GM19452 (cell line): ENCODE results near the gene DBT.
"Not testable (repeated sequence)": the region's sequence is repeated elsewhere in the genome, so short reads cannot be mapped to it uniquely, and the experiment has no call there.

Experiments
- ATAC-seq: cut with Tn5 transposase; IDR thresholded peaks from one replicate; pipeline ENCODE4 v1.9.1; 2021; ENCODE audit not compliant: unreplicated experiment

The DBT gene

GRCh38 chr1:100249537-100250257 is at the start of gene DBT:
Gene DBT, minus strand, starts transcription at chr1:100249834. Its CDS starts 14 bp downstream, at chr1:100249820.
- peak; percentile 100 for ATAC-seq

- ATAC-seq = no peak
Observed at GRCh38 chr1:100298512-100298911, 48.9 kb upstream of the DBT start.

- not testable (repeated sequence) for ATAC-seq
Observed at GRCh38 chr1:100296997-100297396, 47.4 kb upstream of the DBT start.

DNA sequence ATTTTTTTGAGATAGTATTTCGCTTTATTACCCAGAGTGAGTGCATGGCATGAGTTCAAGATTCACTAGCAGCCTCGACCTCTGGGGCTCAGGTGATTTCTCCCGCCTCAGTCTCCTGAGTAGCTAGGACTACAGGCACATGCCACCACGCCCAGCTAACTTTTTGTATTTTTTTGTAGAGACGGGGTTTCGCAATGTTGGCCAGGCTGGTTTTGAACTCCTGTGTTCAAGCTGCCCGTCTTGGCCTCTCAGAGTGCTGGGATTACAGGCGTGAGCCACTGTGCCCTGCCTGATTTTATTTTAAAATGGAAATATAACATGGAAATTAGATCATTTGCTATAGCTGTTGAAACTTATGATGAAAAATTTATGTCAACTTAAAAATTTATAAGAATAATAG is 46.5 kb upstream of the DBT start:
- no peak for ATAC-seq

- ATAC-seq = no peak
Observed at GRCh38 chr1:100292711-100293110, 43.1 kb upstream of the DBT start.

DNA sequence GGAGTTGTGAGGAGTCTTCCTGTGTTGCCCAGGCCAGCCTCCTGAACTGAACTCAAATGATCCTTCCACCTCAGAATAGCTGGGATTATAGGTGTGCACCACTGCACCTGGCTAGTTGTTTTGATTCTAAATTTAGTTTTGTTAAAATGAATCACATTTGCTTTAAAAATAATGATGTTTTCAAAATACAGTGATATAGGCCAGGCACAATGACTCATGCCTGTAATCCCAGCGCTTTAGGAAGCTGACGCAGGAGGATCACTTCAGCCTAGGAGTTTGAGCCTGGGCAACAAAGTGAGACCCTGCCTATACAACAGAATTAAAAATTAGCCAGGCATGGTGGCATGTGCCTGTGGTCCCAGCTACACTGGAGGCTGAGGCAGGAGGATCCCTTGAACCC is 40.7 kb upstream of the DBT start:
- ATAC-seq = no peak

GRCh38 chr1:100287162-100287561 is 37.5 kb upstream of the DBT start:
- ATAC-seq = no peak

- ATAC-seq = no peak
Observed at GRCh38 chr1:100284591-100284990, 35.0 kb upstream of the DBT start.

- no peak for ATAC-seq
Observed at GRCh38 chr1:100279954-100280682, 30.5 kb upstream of the DBT start.

- no peak for ATAC-seq
Observed at GRCh38 chr1:100279358-100279923, 29.8 kb upstream of the DBT start.

GRCh38 chr1:100277866-100278265 is 28.2 kb upstream of the DBT start:
- ATAC-seq = no peak

DNA sequence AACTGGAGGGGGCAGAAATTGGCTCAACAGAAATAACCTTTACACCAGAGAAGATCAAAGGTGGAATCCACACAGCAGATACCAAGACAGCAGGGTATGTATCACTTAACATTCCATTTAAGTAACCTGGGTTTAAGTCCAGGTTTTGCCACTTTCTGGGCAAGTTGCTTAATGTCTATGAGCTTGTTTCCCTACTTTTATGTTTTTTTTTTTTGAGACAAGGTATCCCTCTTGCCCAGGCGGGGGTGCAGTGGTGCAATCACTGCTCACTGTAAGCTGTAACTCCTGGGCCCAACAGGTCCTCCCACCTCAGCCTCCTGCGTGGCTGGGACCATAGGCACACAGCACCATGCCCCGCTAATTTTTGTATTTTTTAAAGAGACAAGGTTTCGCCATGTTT is 18.6 kb upstream of the DBT start:
- no peak for ATAC-seq

DNA sequence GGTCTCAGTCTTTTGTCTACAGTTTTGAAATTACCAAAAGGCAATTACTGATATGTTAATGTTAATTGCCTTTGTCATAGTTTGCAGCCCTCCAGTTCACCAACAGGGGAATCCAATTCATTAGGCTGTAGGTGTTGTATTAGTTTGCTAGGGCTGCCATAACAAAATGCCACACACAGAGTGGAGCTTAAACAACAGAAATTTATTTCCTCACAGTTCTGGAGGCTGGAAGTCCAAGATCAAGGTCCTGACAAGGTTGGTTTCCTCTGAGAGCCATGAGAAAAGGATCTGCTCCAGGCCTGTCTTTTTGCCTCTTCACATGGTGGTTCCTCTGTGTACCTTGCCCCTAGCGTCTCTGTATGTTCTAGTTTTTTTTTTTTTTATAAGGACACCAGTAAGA is 17.6 kb upstream of the DBT start:
- ATAC-seq = no peak

DNA sequence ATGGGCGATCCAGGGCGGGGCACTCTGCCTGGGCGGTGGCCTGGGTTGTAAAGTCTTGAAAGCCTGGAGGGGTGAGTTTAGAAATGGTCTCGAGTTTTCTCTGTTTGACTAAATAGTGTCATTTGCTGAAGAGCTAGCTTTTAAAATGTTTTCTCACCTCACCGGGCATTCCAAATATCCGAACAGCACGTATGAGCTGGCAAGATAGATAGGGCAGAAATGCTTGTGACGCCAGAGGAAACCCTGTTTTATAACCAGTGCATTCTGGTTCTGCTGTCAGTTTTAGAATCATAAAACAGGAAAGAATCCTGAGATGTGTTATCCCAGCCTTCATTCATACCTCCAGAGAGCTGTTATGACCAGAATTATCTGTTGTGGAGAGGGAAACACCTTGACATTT is 17.1 kb upstream of the DBT start:
- peak; percentile 13 for ATAC-seq

DNA sequence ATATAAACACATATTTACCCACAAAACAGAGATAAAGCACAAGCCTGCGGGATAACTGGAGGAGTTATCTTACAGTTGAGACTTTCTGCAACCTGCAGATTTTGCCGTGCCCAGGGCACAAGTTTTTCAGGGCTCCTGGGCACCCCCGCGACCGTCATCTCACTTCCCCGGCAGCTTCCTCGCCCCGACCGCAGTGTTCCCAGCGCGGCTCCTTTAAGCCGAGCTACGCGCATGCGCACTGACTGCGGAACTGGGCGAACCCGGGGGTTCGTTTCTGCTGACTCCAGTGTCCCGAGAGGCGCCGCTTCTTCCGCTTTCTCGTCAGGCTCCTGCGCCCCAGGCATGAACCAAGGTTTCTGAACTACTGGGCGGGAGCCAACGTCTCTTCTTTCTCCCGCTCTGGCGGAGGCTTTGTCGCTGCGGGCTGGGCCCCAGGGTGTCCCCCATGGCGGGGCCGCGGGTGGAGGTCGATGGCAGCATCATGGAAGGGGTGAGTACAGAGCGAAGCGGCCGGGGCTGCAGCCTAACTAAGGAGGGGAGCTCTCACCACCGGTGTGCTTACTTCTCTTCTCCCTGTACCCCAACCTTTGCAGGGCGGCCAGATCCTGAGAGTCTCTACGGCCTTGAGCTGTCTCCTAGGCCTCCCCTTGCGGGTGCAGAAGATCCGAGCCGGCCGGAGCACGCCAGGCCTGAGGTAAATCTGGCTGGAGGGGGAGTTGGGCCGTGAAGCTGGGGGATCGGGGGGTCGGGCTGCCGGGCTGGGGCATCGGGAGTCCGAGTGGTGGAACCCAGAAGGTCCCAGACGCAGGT is 16.5 kb upstream of the DBT start, which contains the start of gene RTCA:
TSS of gene RTCA (plus strand) at position 286 of the 810 bp plus-strand sequence. CDS start at position 446, 160 bp downstream.
- ATAC-seq = peak; percentile 96

DNA sequence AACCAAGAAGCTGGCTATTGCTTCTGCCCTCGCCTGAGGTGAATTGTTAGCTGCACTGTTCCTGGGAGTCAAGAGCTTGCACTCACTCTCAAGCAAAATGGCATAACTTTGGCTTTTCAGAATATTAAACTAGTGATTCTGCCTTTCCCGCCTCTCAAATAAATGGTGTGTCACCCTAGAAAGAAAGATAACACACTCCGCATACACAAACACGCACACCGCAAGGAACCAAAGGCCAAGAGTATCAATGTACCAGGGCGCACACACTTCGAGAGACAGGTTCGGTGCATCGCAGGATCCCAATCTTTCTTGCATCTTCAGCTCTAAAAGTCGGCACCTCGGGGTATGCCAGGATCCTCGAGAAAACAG is 15.9 kb upstream of the DBT start:
- peak; percentile 41 for ATAC-seq

DNA sequence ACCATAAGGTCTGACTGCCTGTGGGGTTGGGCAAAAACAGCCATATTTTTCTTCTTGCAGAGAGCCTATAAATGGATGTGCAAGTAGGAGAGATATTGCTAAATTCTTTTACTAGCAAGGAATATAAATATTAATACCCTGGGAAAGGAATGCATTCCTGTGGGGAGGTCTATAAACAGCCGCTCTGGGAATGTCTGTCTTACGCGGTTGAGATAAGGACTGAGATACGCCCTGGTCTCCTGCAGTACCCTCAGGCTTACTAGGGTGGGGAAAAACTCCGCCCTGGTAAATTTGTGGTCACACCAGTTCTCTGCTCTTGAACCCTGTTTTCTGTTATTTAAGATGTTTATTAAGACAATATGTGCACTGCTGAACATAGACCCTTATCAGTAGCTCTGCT is 14.4 kb upstream of the DBT start:
- ATAC-seq = not testable (repeated sequence)

DNA sequence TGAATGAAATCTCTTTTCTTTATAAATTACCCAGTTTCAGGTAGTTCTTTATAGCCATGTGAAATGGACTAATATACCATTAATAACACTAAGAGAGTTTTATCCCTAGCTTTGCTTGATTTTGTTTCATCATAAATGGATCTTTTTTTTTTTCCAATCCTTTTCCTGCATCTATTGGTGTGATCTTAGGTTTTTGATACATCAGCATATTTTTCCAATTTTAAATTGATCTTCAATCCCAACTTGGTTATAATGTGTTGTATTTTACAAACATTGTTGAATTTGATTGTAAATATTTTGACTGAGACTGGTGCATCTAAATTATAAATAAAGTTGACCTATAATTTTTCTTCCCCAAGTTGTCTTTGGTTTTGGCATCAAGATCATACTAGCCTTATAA is 12.1 kb upstream of the DBT start:
- no peak for ATAC-seq

- not testable (repeated sequence) for ATAC-seq
Observed at GRCh38 chr1:100258427-100258826, 8.8 kb upstream of the DBT start.

DNA sequence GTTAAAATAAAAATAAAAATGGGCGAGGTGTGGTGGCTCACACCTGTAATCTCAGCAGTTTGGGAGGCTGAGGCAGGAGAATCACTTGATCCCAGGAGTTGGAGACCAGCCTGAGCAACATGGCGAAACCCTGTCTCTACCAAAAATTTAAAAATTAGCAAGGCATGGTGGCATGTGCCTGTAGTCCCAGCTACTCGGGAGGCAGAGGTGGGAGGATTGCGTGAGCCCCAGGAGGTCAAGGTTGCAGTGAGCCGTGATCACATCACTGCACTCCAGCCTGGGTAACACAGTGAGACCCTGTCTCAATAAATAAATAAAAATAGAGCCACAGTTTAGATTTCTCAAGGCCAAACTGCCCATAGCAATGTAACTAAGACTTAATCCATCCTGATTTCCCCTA is 6.6 kb upstream of the DBT start:
- ATAC-seq = not testable (repeated sequence)

GRCh38 chr1:100253552-100253951 is 3.9 kb upstream of the DBT start:
- no peak for ATAC-seq
